ENCODE results near the gene FILIP1. TPM values are rescaled to one million over a fixed set of nuclear protein-coding genes. Genes with fewer than 3 reads are reported as not detected.

Gene FILIP1
- total RNA-seq, 1 donor from 2014 or later: 2.0 TPM

DNA sequence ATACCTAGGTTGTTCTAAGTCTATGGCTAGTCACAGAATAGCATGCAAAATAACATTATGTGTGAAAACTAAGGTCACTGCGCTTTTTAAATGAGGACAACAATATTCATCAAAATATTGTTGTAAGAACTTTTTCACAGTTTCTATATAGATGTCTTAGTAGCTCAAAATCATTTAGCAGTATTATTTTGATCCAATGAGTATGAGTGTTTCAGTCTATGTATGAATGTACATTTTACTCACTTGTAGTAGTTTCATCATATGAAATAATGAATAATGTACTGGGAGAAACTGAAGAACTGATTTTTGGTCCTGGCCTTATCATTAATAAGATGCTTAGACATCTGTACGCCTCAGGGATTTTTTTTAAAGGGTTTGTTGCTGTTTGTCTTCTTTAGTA lies 192.5 kb downstream of the FILIP1 start:
- no peaks in the 10 kb centered on the region for H3K36me3 Mint-ChIP-seq (ENCODE audit: low read depth, unreplicated experiment)
- no peaks in the 10 kb centered on the region for H3K36me3 ChIP-seq (ENCODE audit: insufficient read depth, low read length)
- H2AFZ ChIP-seq (ENCODE audit: low read depth, low read length): no peak overlapping the region
- DNase-seq (ENCODE audit: low read depth) (no peak), FAIRE-seq (no peak)
- TF ChIP-seq CTCF (IDR thresholded peaks at IDR 0.05; ENCODE audit: insufficient read depth, low read depth, low read length) (no peak), EZH2 (IDR thresholded peaks at IDR 0.05; ENCODE audit: insufficient read depth, low read length) (no peak)
- no peaks in the 10 kb centered on the region for H3K27me3 Mint-ChIP-seq (ENCODE audit: low read depth, unreplicated experiment)
- H4K20me1 ChIP-seq (ENCODE audit: insufficient read depth, low read length): no peaks in the 10 kb centered on the region
- no peak overlapping the region for H3K4me3 Mint-ChIP-seq (ENCODE audit: unreplicated experiment)
- no peaks in the 10 kb centered on the region for H3K9me3 ChIP-seq (ENCODE audit: insufficient read depth, low read depth, low read length)
- no peak overlapping the region for H3K27ac ChIP-seq (ENCODE audit: low read depth, low read length)
- no peak overlapping the region for H3K27ac Mint-ChIP-seq (ENCODE audit: unreplicated experiment)
- H3K4me2 ChIP-seq (ENCODE audit: low read length): no peak overlapping the region
- no peak overlapping the region for H3K9ac ChIP-seq (ENCODE audit: low read length)
- no peaks in the 10 kb centered on the region for H3K4me1 Mint-ChIP-seq (ENCODE audit: low read depth, unreplicated experiment)
- no peaks in the 10 kb centered on the region for H3K9me3 Mint-ChIP-seq (ENCODE audit: unreplicated experiment)
- H3K27me3 ChIP-seq (ENCODE audit: insufficient read depth, low read length): peaks cover 3% of the 10 kb centered on the region
- H3K4me1 ChIP-seq (ENCODE audit: insufficient read depth, low read length): no peaks in the 10 kb centered on the region
- no peaks in the 10 kb centered on the region for H3K79me2 ChIP-seq (ENCODE audit: insufficient read depth, low read length)
- no peak overlapping the region for H3K4me3 ChIP-seq (ENCODE audit: insufficient read depth, low read depth, low read length)

DNA sequence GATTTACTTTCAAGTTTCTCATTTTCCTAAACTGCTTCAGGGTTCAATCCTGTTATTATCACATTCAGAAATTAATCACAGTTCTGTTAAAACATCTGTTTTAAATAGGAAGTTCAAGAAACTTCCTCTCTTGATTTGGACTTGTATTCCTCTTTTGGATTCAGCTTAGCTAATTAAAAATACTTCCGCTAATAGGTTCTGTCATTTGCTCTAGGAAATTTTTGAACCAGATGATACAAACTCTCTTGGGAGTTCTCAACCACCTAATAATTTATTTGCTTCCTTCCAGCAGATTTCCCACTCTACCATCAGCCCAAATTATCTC lies 193.1 kb downstream of the FILIP1 start:
- H3K27ac ChIP-seq (ENCODE audit: low read depth, low read length): no peak overlapping the region
- H4K20me1 ChIP-seq (ENCODE audit: insufficient read depth, low read length): no peaks in the 10 kb centered on the region
- Mint-ChIP-seq H3K36me3 (ENCODE audit: low read depth, unreplicated experiment) (no peaks in the 10 kb centered on the region), H3K27ac (ENCODE audit: unreplicated experiment) (no peak overlapping the region), H3K9me3 (ENCODE audit: unreplicated experiment) (no peaks in the 10 kb centered on the region), H3K4me1 (ENCODE audit: low read depth, unreplicated experiment) (no peaks in the 10 kb centered on the region), H3K27me3 (ENCODE audit: low read depth, unreplicated experiment) (no peaks in the 10 kb centered on the region), H3K4me3 (ENCODE audit: unreplicated experiment) (no peak overlapping the region)
- no peak overlapping the region for H3K4me2 ChIP-seq (ENCODE audit: low read length)
- H3K4me3 ChIP-seq (ENCODE audit: insufficient read depth, low read depth, low read length): no peak overlapping the region
- H3K27me3 ChIP-seq (ENCODE audit: insufficient read depth, low read length): peaks cover 3% of the 10 kb centered on the region
- no peaks in the 10 kb centered on the region for H3K36me3 ChIP-seq (ENCODE audit: insufficient read depth, low read length)
- no peak overlapping the region for H2AFZ ChIP-seq (ENCODE audit: low read depth, low read length)
- no peaks in the 10 kb centered on the region for H3K79me2 ChIP-seq (ENCODE audit: insufficient read depth, low read length)
- TF ChIP-seq EZH2 (IDR thresholded peaks at IDR 0.05; ENCODE audit: insufficient read depth, low read length): no peak
- no peak for TF ChIP-seq CTCF (IDR thresholded peaks at IDR 0.05; ENCODE audit: insufficient read depth, low read depth, low read length)
- H3K4me1 ChIP-seq (ENCODE audit: insufficient read depth, low read length): no peaks in the 10 kb centered on the region
- H3K9ac ChIP-seq (ENCODE audit: low read length): no peak overlapping the region
- H3K9me3 ChIP-seq (ENCODE audit: insufficient read depth, low read depth, low read length): no peaks in the 10 kb centered on the region
- no peak for FAIRE-seq
- DNase-seq (ENCODE audit: low read depth): no peak

- no peaks in the 10 kb centered on the region for H3K79me2 ChIP-seq (ENCODE audit: insufficient read depth, low read length)
- peak; percentile 52 for FAIRE-seq
Observed at GRCh38 chr6:75299801-75300530, 193.6 kb downstream of the FILIP1 start.

More at GRCh38 chr6:75299801-75300530, 193.6 kb downstream of the FILIP1 start:
- no peak overlapping the region for H3K27ac ChIP-seq (ENCODE audit: low read depth, low read length)
- H3K4me3 ChIP-seq (ENCODE audit: insufficient read depth, low read depth, low read length): no peak overlapping the region
- H4K20me1 ChIP-seq (ENCODE audit: insufficient read depth, low read length): no peaks in the 10 kb centered on the region
- no peaks in the 10 kb centered on the region for H3K4me1 Mint-ChIP-seq (ENCODE audit: low read depth, unreplicated experiment)
- no peak overlapping the region for H3K4me2 ChIP-seq (ENCODE audit: low read length)
- H3K36me3 ChIP-seq (ENCODE audit: insufficient read depth, low read length): no peaks in the 10 kb centered on the region
- no peaks in the 10 kb centered on the region for H3K36me3 Mint-ChIP-seq (ENCODE audit: low read depth, unreplicated experiment)
- no peak overlapping the region for H3K4me3 Mint-ChIP-seq (ENCODE audit: unreplicated experiment)
- H2AFZ ChIP-seq (ENCODE audit: low read depth, low read length): no peak overlapping the region
- H3K9me3 ChIP-seq (ENCODE audit: insufficient read depth, low read depth, low read length): no peaks in the 10 kb centered on the region
- H3K27ac Mint-ChIP-seq (ENCODE audit: unreplicated experiment): peak overlapping the region; percentile 10
- no peak for DNase-seq (ENCODE audit: low read depth)
- H3K27me3 ChIP-seq (ENCODE audit: insufficient read depth, low read length): peaks cover 3% of the 10 kb centered on the region
- H3K9ac ChIP-seq (ENCODE audit: low read length): no peak overlapping the region
- no peaks in the 10 kb centered on the region for H3K27me3 Mint-ChIP-seq (ENCODE audit: low read depth, unreplicated experiment)
- no peaks in the 10 kb centered on the region for H3K9me3 Mint-ChIP-seq (ENCODE audit: unreplicated experiment)
- TF ChIP-seq EZH2 (IDR thresholded peaks at IDR 0.05; ENCODE audit: insufficient read depth, low read length) (no peak), CTCF (IDR thresholded peaks at IDR 0.05; ENCODE audit: insufficient read depth, low read depth, low read length) (no peak)
- H3K4me1 ChIP-seq (ENCODE audit: insufficient read depth, low read length): no peaks in the 10 kb centered on the region
